Activated B cell treated with CpG ODN at 0.5 μM for 24 hours (primary cell): ENCODE measurements around the gene KRTAP5-7. TPM values are rescaled to one million over a fixed set of nuclear protein-coding genes. Genes with fewer than 3 reads are reported as not detected.

Source experiments
- ATAC-seq: fragments of 200-7000 bp; cut with Tn5 transposase; one replicate; pipeline ENCODE4 v1.10.0; 2021; ENCODE audit warnings: low read depth, mild to moderate bottlenecking, moderate library complexity
- CTCF ChIA-PET: fragments of 350-600 bp; sonication (Branson Sonifier 250); formaldehyde crosslinking; loops from one replicate; lab custom pipeline; 2021; ENCODE audit warnings: antibody characterized with exemption; lab: Charles Lee
- POLR2A ChIA-PET: fragments of 350-600 bp; sonication (Branson Sonifier 250); formaldehyde crosslinking; loops from one replicate; lab custom pipeline; 2021; ENCODE audit warnings: antibody characterized with exemption; lab: Charles Lee
- DNase-seq: peaks from one replicate; pipeline ENCODE4 v3.0.0; 2022
- H3K27ac Mint-ChIP-seq: one replicate; pipeline ENCODE4 v1.8.0; 2020; ENCODE audit warnings: mixed read lengths
- H3K27me3 Mint-ChIP-seq: one replicate; pipeline ENCODE4 v1.8.0; 2021; ENCODE audit warnings: mixed read lengths
- H3K36me3 Mint-ChIP-seq: one replicate; pipeline ENCODE4 v1.8.0; 2021; ENCODE audit warnings: low read depth, mixed read lengths
- H3K4me1 Mint-ChIP-seq: one replicate; pipeline ENCODE4 v1.8.0; 2021; ENCODE audit warnings: mixed read lengths
- H3K4me3 Mint-ChIP-seq: one replicate; pipeline ENCODE4 v1.8.0; 2020; ENCODE audit warnings: mild to moderate bottlenecking, mixed read lengths
- H3K9me3 Mint-ChIP-seq: one replicate; pipeline ENCODE4 v1.8.0; 2020; ENCODE audit warnings: mixed read lengths
- CTCF ChIP-seq: fragments of 200-600 bp; IDR thresholded peaks from one replicate; pipeline ENCODE4 v1.8.0; 2022; ENCODE audit warnings: antibody characterized with exemption, mild to moderate bottlenecking
- intact Hi-C: fragments of 100-400 bp; cut with micrococcal nuclease; formaldehyde crosslinking; loops from one replicate; pipeline ENCODE4 v1.15.1; 2024
- total RNA-seq: library from RNA; stranded (reverse); gene quantifications from 2 replicates; pipeline ENCODE4 v1.2.3, GENCODE V29; 2022

KRTAP5-7 gene
- total RNA-seq, 1 donor from 2014 or later = 0.49 TPM

- no peaks in the 10 kb centered on the region for H3K27me3 Mint-ChIP-seq
- POLR2A ChIA-PET = no interaction called here
- CTCF ChIA-PET = no interaction called here
- ATAC-seq = no peak
- intact Hi-C loops = no loop called here
- no peak overlapping the region for H3K27ac Mint-ChIP-seq
- no peak for TF ChIP-seq CTCF
- DNase-seq = no peak
- H3K4me1 Mint-ChIP-seq = no peaks in the 10 kb centered on the region
- H3K4me3 Mint-ChIP-seq = no peak overlapping the region
- H3K36me3 Mint-ChIP-seq = peaks cover 92% of the 10 kb centered on the region
- H3K9me3 Mint-ChIP-seq = no peaks in the 10 kb centered on the region
Observed at GRCh38 chr11:71482216-71482615, 44.9 kb upstream of the KRTAP5-7 start.

DNA sequence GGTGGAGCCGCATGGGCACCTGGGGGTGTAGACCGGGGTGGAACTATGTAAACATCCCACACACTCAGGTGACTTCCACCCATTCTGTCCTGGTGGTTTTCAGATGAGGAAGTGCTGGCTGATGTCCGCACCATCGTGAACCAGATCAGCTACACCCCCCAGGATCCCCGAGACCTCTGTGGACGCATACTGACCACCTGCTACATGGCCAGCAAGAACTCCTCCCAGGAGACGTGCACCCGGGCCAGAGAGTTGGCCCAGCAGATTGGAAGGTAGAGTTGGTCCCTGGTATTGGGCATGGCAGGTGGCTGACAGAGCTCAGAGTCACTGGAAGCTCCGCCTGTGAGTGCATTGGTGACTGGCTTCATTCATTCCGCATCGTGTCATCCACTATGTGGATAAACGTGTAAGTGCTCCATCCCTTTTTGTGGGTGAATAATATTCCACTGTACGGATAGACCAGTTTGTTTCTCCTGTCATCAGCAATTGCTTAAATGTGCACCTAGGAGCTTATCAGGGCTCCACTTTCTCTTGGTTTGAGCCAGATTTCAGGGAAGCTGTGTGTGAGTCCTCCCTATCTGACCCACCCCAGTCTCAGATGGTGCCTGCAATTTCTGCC, 44.2 kb upstream of the KRTAP5-7 start:
- ATAC-seq (no peak), DNase-seq (no peak)
- Mint-ChIP-seq H3K4me1 (no peaks in the 10 kb centered on the region), H3K9me3 (no peaks in the 10 kb centered on the region), H3K27me3 (no peaks in the 10 kb centered on the region), H3K27ac (no peak overlapping the region), H3K36me3 (peaks cover 89% of the 10 kb centered on the region), H3K4me3 (no peak overlapping the region)
- CTCF ChIA-PET = no interaction called here
- POLR2A ChIA-PET = no interaction called here
- TF ChIP-seq CTCF = no peak
- intact Hi-C loops = no loop called here

- peaks cover 89% of the 10 kb centered on the region for H3K36me3 Mint-ChIP-seq
- no peak for DNase-seq
- H3K27me3 Mint-ChIP-seq = no peaks in the 10 kb centered on the region
- no peak for ATAC-seq
- POLR2A ChIA-PET = no interaction called here
- no peak for TF ChIP-seq CTCF
- H3K4me1 Mint-ChIP-seq = peaks cover under 1% of the 10 kb centered on the region
- intact Hi-C loops = no loop called here
- no peaks in the 10 kb centered on the region for H3K9me3 Mint-ChIP-seq
- H3K27ac Mint-ChIP-seq = no peak overlapping the region
- no peak overlapping the region for H3K4me3 Mint-ChIP-seq
- CTCF ChIA-PET = no interaction called here
Observed at GRCh38 chr11:71483692-71484091, 43.4 kb upstream of the KRTAP5-7 start.

- intact Hi-C loops = no loop called here
- no peak overlapping the region for H3K4me3 Mint-ChIP-seq
- peaks cover 7% of the 10 kb centered on the region for H3K4me1 Mint-ChIP-seq
- H3K9me3 Mint-ChIP-seq = no peaks in the 10 kb centered on the region
- peaks cover 90% of the 10 kb centered on the region for H3K36me3 Mint-ChIP-seq
- H3K27ac Mint-ChIP-seq = no peak overlapping the region
- POLR2A ChIA-PET = no interaction called here
- no peaks in the 10 kb centered on the region for H3K27me3 Mint-ChIP-seq
- DNase-seq (no peak), ATAC-seq (no peak)
- CTCF ChIA-PET = no interaction called here
- no peak for TF ChIP-seq CTCF
Observed at GRCh38 chr11:71484248-71485062, 42.6 kb upstream of the KRTAP5-7 start.

- H3K27ac Mint-ChIP-seq = no peak overlapping the region
- DNase-seq (no peak), ATAC-seq (no peak)
- H3K4me1 Mint-ChIP-seq = peaks cover 10% of the 10 kb centered on the region
- H3K9me3 Mint-ChIP-seq = no peaks in the 10 kb centered on the region
- H3K27me3 Mint-ChIP-seq = no peaks in the 10 kb centered on the region
- intact Hi-C loops = no loop called here
- ChIA-PET CTCF (no interaction called here), POLR2A (no interaction called here)
- TF ChIP-seq CTCF = no peak
- no peak overlapping the region for H3K4me3 Mint-ChIP-seq
- H3K36me3 Mint-ChIP-seq = peaks cover 89% of the 10 kb centered on the region
Observed at GRCh38 chr11:71485063-71485399, 42.0 kb upstream of the KRTAP5-7 start.
